BJ (cell line): ENCODE measurements around the gene ZFP30. TPM values are rescaled to one million over a fixed set of nuclear protein-coding genes. Genes with fewer than 3 reads are reported as not detected.

Experiments used
- CTCF ChIA-PET: fragments of 350-600 bp; formaldehyde crosslinking; extraction: SDS; loops from one replicate; lab custom pipeline; 2021; ENCODE audit warnings: antibody characterized with exemption, inconsistent platforms; lab: Yijun Ruan, JAX
- POLR2A ChIA-PET: fragments of 300-600 bp; sonication (Branson Sonifier 250); formaldehyde crosslinking; extraction: SDS; loops from one replicate; lab custom pipeline; 2021; ENCODE audit warnings: antibody characterized with exemption; lab: Charles Lee
- DNase-seq: peaks from one replicate; pipeline ENCODE4 v3.0.0-alpha.2; 2011; ENCODE audit warnings: low read depth
- H3K27me3 ChIP-seq: 2 replicates; pipeline ENCODE4 v1.6.0; 2011; ENCODE audit warnings: low read length; ENCODE audit not compliant: control insufficient read depth, insufficient read depth
- H3K36me3 ChIP-seq: 2 replicates; pipeline ENCODE4 v1.5.1; 2011; ENCODE audit warnings: low read length; ENCODE audit not compliant: control insufficient read depth, insufficient read depth
- H3K4me3 ChIP-seq: 2 replicates; pipeline ENCODE4 v1.5.1; 2011; ENCODE audit warnings: low read depth, mild to moderate bottlenecking, control low read depth, low read length
- CTCF ChIP-seq: IDR thresholded peaks from 2 replicates; pipeline ENCODE4 v1.5.1; 2011; ENCODE audit warnings: low read depth, mild to moderate bottlenecking, control low read depth, inconsistent platforms, low read length, moderate library complexity; ENCODE audit not compliant: insufficient read depth
- polyA minus RNA-seq: library from RNA; depleted of rRNA, polyadenylated mRNA; stranded (reverse); fragments of >200 nt; gene quantifications from 2 replicates; pipeline ENCODE4 v1.2.3, GENCODE V29; 2011; rRNA and poly(A)+ RNA removed
- polyA plus RNA-seq: library from polyadenylated mRNA; depleted of rRNA; stranded (reverse); fragments of >200 nt; gene quantifications from 2 replicates; pipeline ENCODE4 v1.2.3, GENCODE V29; 2011; rRNA removed

The ZFP30 gene
- polyA plus RNA-seq (3.9 and 5.1 TPM in 2 replicates), polyA minus RNA-seq (2.9 and 5.7 TPM in 2 replicates)

DNA sequence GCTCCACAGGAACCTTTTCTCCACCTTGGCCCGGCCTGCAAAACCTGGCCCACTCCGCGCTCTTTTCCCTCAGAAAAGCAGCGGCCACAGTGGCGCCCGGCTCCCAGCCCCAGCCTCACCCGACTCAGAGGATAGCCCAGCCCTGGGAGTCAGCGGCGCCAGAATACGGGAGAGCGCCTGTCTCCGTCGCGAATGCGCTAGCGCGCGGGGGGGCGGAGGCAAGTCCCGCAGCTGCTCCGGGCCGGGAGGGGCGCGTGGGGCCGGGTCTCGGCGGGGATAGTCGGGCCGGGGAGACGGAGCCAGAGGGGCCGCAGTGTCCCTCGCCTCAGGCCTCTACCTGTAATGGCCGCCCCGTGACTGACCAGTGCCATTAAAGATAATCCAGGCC lies at the start of gene ZFP30:
Gene ZFP30 (minus strand): TSS at position 165 of the 388 bp plus-strand sequence. CDS start 7,643 bp downstream, outside the sequence.
- Histone ChIP-seq H3K36me3 (peaks cover 2% of the 10 kb centered on the region; the same call in 1 of the 2 replicates), H3K27me3 (no peaks in the 10 kb centered on the region), H3K4me3 (peak within 1 kb of the TSS; percentile 80)
- TF ChIP-seq CTCF = no peak
- POLR2A ChIA-PET = no interaction called here
- CTCF ChIA-PET = interaction anchor here (1.4 kb wide), 1 partner anchor 9 kb away, joined by 3 read pairs; no protein-coding TSS in a partner anchor
- DNase-seq = peak; percentile 39

GRCh38 chr19:37699057-37699456 lies 43.8 kb upstream of the ZFP30 start:
- peaks cover 2% of the 10 kb centered on the region; the same call in 1 of the 2 replicates for H3K36me3 ChIP-seq
- H3K27me3 ChIP-seq = no peaks in the 10 kb centered on the region
- ChIA-PET POLR2A (no interaction called here), CTCF (no interaction called here)
- no peak for TF ChIP-seq CTCF
- H3K4me3 ChIP-seq = no peak overlapping the region
- no peak for DNase-seq

DNA sequence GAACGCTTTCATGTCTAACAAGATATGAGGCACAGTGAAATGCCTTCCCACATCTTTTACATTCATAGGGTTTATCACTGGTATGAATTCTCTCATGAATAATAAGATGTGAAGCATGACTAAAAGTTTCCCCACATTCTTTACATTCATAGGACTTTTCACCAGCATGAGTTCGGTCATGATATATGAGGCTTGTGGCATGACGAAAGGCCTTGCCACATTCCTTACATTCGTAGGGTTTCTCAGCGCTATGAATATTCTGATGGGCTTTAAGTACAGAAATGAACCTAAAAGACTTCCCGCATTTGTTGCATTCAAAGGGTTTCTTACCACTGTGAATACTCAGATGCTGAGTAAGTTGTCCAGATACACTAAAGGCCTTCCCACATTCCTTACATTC lies 43.0 kb upstream of the ZFP30 start:
- H3K27me3 ChIP-seq = no peaks in the 10 kb centered on the region
- H3K4me3 ChIP-seq = no peak overlapping the region
- DNase-seq = no peak
- peaks cover 2% of the 10 kb centered on the region; the same call in 1 of the 2 replicates for H3K36me3 ChIP-seq
- ChIA-PET CTCF (no interaction called here), POLR2A (no interaction called here)
- TF ChIP-seq CTCF = no peak

- no peak for TF ChIP-seq CTCF
- Histone ChIP-seq H3K36me3 (peaks cover 2% of the 10 kb centered on the region; the same call in 1 of the 2 replicates), H3K27me3 (no peaks in the 10 kb centered on the region), H3K4me3 (no peak overlapping the region)
- ChIA-PET POLR2A (no interaction called here), CTCF (no interaction called here)
- DNase-seq = no peak
Observed at GRCh38 chr19:37695144-37695899, 40.1 kb upstream of the ZFP30 start.

- CTCF ChIA-PET = no interaction called here
- POLR2A ChIA-PET = no interaction called here
Observed at GRCh38 chr19:37692956-37693620, 37.8 kb upstream of the ZFP30 start.

More at GRCh38 chr19:37692956-37693620, 37.8 kb upstream of the ZFP30 start:
- no peak for DNase-seq
- no peaks in the 10 kb centered on the region for H3K27me3 ChIP-seq
- no peak overlapping the region for H3K4me3 ChIP-seq
- peaks cover 2% of the 10 kb centered on the region; the same call in 1 of the 2 replicates for H3K36me3 ChIP-seq
- no peak for TF ChIP-seq CTCF
